Stimulated activated naive CD8-positive, alpha-beta T cell treated with anti-CD3 and anti-CD28 coated beads, Interleukin-15, amount 100 ng/mL, for 72 hours (primary cell): ENCODE results near the gene ZBTB20.
A peak's percentile ranks its signal among the peaks of the same experiment; 100 is the strongest.

ENCODE experiments used
- ATAC-seq: fragments of 150-1000 bp; cut with Tn5 transposase; 2 replicates; pipeline ENCODE4 v1.10.0; 2021; ENCODE audit warnings: mild to moderate bottlenecking, moderate library complexity
- DNase-seq, 2 donors: peaks; one replicate each; pipeline ENCODE4 v3.0.0; 2021 to 2022
- H3K27ac Mint-ChIP-seq, 2 donors: one replicate each; pipeline ENCODE4 v1.8.0; 2022; ENCODE audit warnings: mild to moderate bottlenecking in 2 of 2, mixed read lengths in 2 of 2, moderate library complexity in 2 of 2
- H3K27me3 Mint-ChIP-seq: one replicate; pipeline ENCODE4 v1.8.0; 2022; ENCODE audit warnings: mixed read lengths
- H3K4me1 Mint-ChIP-seq: one replicate; pipeline ENCODE4 v1.8.0; 2022; ENCODE audit warnings: mild to moderate bottlenecking, mixed read lengths
- H3K4me3 Mint-ChIP-seq, 2 donors: one replicate each; pipeline ENCODE4 v1.8.0; 2022; ENCODE audit warnings: mild to moderate bottlenecking in 2 of 2, mixed read lengths in 2 of 2, moderate library complexity in 1 of 2
- H3K9me3 Mint-ChIP-seq, 2 donors: one replicate each; pipeline ENCODE4 v1.8.0; 2022; ENCODE audit warnings: mixed read lengths in 2 of 2

The ZBTB20 gene

DNA sequence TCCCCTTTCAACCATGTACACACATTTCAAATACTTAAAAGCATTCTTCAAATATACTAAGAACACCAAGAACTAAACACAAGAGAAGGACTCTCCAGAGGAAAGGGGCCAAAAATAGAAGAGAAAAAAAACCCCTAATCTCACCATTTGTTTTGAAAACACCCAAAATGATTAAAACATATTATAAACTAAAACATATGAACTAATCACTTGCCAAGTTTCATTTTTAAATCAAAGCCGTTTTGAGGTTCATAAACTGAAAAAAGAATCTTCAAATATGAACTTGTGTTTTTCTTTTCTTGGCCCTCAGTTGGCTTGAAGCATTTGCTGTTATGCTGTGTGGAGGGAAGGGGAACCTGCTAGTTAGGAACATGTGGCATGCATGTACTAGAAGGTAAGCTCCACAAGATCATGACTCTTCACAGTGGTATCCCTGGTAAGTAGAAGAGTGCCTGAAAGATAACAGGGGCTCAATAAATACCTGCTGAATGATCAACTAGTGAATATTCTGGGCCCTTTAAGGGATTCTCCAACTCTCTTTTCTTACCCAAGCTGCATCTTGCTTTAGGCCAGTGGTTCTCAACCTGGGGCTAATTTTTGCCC is 628.8 kb downstream of the ZBTB20 start:
- Mint-ChIP-seq H3K4me1 (no peaks in the 10 kb centered on the region), H3K27ac (no peak overlapping the region), H3K27me3 (no peaks in the 10 kb centered on the region), H3K4me3 (no peak overlapping the region), H3K9me3 (peaks cover 0 to 7% of the 10 kb centered on the region in 2 donors)
- ATAC-seq (no peak), DNase-seq (no peak)

GRCh38 chr3:114510201-114510600 is 636.9 kb downstream of the ZBTB20 start:
- peaks cover 0 to 2% of the 10 kb centered on the region in 2 donors for H3K9me3 Mint-ChIP-seq
- no peak overlapping the region for H3K27ac Mint-ChIP-seq
- H3K27me3 Mint-ChIP-seq: no peaks in the 10 kb centered on the region
- H3K4me3 Mint-ChIP-seq: no peak overlapping the region
- DNase-seq (no peak), ATAC-seq (no peak)
- peaks cover 5% of the 10 kb centered on the region for H3K4me1 Mint-ChIP-seq

DNA sequence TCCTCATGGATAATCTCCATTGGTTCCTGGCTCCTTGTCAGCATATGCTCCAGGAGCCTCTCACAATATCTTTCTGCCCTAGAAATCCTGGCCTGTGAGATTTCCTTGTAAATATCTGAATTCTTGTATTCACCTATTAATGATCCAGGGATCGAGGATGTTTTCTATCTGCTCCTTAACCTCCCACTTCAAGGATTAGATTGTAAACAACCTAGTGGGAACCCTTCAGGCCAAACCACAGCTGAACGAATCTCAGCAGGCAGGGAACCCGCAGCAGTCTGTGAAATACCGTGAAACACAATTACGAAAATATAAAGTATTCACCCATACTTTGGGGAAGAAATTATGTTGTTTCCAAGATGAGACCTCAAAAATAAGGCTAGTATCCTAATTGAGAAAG is 637.3 kb downstream of the ZBTB20 start:
- Mint-ChIP-seq H3K4me1 (peaks cover 10% of the 10 kb centered on the region), H3K4me3 (no peak overlapping the region), H3K9me3 (no peaks in the 10 kb centered on the region), H3K27ac (no peak overlapping the region), H3K27me3 (no peaks in the 10 kb centered on the region)
- ATAC-seq (no peak), DNase-seq (no peak)

DNA sequence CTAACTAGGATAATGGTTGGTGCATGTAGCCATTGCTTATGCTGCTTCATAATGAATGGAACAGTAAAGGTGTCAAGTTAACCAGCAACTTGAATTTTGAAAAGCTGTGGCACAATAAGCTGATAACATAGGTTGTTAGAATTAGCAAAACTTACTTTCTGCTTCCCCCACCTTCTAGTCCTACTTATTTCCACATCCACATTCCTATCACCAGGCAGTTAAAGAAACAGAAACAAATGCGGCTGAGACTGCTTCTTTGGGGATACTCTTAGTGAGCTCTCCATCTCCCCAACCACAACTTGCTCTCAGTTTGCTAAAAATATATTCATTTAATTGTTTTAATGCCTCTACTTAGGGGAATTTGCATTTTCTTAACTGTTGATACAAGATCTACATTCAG is 638.1 kb downstream of the ZBTB20 start:
- no peak overlapping the region for H3K4me3 Mint-ChIP-seq
- no peak for DNase-seq
- H3K4me1 Mint-ChIP-seq: peaks cover 18% of the 10 kb centered on the region
- H3K27me3 Mint-ChIP-seq: no peaks in the 10 kb centered on the region
- H3K9me3 Mint-ChIP-seq: no peaks in the 10 kb centered on the region
- ATAC-seq: no peak
- H3K27ac Mint-ChIP-seq: no peak overlapping the region

- Mint-ChIP-seq H3K27me3 (no peaks in the 10 kb centered on the region), H3K9me3 (no peaks in the 10 kb centered on the region), H3K4me3 (no peak overlapping the region), H3K4me1 (peaks cover 19% of the 10 kb centered on the region), H3K27ac (no peak overlapping the region)
- no peak for DNase-seq
- no peak for ATAC-seq
Measured at GRCh38 chr3:114508208-114508607, 638.9 kb downstream of the ZBTB20 start.

DNA sequence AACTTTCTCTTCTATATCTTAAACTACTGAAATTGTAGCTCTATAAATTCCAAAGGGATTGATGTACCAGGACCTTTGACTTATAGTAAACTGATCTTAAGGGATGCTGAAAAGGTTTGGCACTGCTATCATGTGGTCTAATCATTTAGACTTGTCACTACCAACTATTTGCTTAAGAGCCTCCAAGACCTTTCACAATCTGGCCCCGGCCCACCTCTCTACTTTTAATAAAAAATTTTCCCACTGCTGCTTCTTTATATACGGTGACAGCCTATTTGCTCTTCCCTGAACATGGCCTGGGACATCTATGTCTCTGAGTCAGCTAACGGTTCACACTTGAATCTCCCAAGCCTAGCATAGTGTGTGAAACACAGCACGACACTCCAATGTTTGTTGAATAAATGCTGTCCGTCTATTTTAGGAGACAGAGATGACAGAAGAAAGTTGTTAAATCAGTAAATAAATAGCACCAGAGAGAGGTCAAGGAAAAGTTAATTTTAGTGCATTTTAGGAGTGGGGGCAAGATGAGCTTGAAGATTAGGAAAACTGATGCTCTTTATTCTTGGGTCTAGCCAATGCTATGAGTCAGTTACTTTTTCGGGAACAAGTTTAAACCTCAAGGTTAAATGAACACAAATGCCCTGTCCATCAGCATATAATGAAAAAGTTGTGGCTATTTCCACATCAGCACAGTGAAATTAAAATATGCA is 640.3 kb downstream of the ZBTB20 start:
- Mint-ChIP-seq H3K4me1 (peaks cover 32% of the 10 kb centered on the region), H3K4me3 (no peak overlapping the region), H3K27ac (no peak overlapping the region), H3K9me3 (no peaks in the 10 kb centered on the region), H3K27me3 (no peaks in the 10 kb centered on the region)
- DNase-seq (no peak), ATAC-seq (no peak)

DNA sequence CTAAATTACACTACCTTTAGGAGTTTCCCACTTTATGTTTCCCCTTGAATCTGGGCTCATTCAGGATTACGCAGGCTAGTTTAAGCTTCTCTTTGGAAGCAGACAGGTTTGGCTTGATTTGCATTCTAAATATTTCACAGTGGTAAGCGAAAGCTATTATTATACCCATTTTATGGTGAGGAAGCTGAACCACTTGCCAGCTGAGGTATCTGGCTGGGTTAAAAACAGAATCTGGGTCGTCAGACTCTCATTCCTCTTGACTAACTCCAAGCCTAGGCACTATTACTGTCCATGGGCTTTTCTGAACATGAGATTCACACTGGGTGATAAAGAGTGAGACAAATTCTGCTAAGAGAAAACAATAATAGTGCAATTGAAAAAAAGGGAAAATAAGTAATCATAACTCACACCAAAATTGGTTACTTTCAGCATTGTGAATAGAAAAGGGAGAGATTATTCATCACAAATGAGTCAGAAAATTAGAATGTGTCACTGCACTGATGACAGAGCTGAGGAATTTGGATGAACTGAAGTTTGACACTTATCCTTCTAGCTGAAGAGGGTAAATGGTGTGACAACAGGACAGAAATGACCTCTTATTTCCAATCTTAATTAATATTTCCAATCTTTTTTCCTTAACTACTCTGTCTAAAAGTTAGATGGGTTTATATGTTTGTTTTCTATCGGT is 642.0 kb downstream of the ZBTB20 start:
- no peak for DNase-seq
- Mint-ChIP-seq H3K4me1 (peaks cover 39% of the 10 kb centered on the region), H3K9me3 (no peaks in the 10 kb centered on the region), H3K27me3 (no peaks in the 10 kb centered on the region), H3K27ac (no peak overlapping the region), H3K4me3 (no peak overlapping the region)
- ATAC-seq: peak; percentile 90

DNA sequence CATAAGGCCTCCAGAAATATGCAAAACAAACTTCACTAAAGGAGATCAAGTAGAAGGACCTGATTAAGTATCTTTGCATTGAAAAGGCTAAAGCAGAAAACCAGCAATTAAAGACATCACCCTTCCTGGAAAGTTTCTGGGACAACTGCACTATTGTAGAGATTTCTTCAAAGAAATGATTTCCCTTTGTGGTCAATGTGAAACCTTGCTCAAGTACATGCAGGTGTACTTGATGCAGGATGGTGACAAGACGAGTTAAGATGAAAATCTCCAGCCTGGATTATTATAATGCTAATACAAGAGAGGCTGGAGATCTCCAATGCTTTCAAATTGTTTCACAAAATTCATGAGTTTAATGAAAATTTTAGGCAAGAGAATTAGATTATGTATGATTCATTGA is 644.9 kb downstream of the ZBTB20 start:
- H3K27me3 Mint-ChIP-seq: no peaks in the 10 kb centered on the region
- peaks cover 54% of the 10 kb centered on the region for H3K4me1 Mint-ChIP-seq
- DNase-seq (no peak), ATAC-seq (no peak)
- no peak overlapping the region for H3K27ac Mint-ChIP-seq
- H3K4me3 Mint-ChIP-seq: peak overlapping the region; percentile 25 to 30
- no peaks in the 10 kb centered on the region for H3K9me3 Mint-ChIP-seq

DNA sequence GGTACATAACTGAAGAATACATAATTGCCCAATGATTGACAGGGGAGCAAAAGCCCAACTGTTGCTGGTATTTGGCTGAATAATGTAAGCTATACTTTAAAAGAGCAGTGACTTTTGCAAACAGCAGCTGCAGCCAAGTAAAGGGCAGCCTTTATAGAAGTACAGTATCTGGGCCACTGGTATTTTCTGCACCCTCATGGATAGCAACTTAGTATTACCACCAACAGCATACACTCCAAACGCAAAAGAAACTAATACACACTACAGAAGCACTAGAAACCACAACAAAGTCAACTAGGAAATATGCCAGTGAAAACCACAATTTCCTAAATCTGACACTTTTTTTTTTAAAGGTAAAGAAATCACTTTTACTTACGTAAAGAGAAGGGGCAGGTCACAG is 647.1 kb downstream of the ZBTB20 start:
- Mint-ChIP-seq H3K27ac (no peak overlapping the region), H3K9me3 (no peaks in the 10 kb centered on the region), H3K4me1 (peaks cover 49% of the 10 kb centered on the region), H3K4me3 (peak overlapping the region; percentile 42 to 59), H3K27me3 (no peaks in the 10 kb centered on the region)
- DNase-seq: no peak
- peak; percentile 92 for ATAC-seq

DNA sequence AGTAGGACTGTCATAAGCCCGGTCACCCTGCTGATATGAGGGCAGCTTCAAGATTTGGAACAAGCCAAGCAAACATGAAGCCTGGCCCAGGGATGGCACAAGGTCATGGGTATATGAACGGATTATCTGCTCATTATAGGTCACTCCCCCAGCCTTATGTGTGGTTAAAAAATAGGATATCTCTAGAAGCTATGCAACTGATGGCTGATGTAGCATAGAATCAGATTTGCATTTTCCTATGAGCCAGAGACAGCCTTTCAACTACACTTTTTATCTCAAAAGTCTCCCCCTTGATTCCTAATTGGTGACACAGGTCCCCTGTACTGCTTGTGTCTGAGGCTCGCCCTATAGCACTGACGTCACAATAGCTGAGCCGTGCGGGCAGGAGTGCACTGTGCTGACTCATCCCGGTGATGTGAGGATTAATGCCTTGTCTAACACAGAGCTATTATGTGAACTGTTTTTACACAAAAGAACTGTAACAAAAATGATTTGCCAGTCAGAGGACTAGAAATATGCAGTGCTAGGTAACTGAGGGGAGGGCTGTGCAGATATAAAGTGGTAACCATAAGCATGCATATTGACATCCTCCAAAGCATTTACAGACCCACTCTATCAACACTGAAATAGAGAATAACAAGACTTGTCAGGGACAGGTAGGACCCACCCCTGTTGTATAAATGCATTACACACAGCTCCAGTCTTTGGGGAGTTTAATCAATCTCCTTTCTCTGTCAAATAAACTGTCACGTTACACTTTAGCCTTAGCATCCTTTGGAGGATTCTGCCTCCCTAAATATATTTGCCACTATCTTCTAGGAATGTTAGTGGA is 648.3 kb downstream of the ZBTB20 start:
- Mint-ChIP-seq H3K9me3 (no peaks in the 10 kb centered on the region), H3K4me1 (peaks cover 46% of the 10 kb centered on the region), H3K4me3 (no peak overlapping the region), H3K27me3 (no peaks in the 10 kb centered on the region), H3K27ac (no peak overlapping the region)
- no peak for ATAC-seq
- DNase-seq: no peak

DNA sequence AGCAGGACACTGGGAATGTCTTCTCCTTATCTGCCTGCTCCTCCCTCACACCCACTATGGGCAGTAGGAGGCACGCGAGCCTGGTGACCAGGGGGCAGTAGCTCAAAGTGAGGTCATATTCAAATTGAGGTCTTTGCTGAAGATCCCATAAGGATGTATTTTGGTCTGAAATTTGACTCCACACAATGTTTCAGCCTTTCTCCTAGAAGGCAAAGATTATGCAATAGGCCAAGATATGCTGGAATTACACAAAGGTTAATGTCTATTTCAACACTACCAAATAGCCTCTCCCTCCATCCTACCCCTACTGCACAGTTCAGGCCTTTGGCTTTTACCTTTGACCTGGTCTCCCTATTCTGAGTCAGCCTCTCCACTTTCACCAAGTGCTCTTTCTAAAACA is 650.2 kb downstream of the ZBTB20 start:
- peaks cover 34% of the 10 kb centered on the region for H3K4me1 Mint-ChIP-seq
- no peaks in the 10 kb centered on the region for H3K9me3 Mint-ChIP-seq
- no peak overlapping the region for H3K27ac Mint-ChIP-seq
- no peak for DNase-seq
- ATAC-seq: no peak
- H3K4me3 Mint-ChIP-seq: no peak overlapping the region
- H3K27me3 Mint-ChIP-seq: no peaks in the 10 kb centered on the region

GRCh38 chr3:114496466-114496865 is 650.6 kb downstream of the ZBTB20 start:
- H3K4me3 Mint-ChIP-seq: no peak overlapping the region
- no peak overlapping the region for H3K27ac Mint-ChIP-seq
- peaks cover 30% of the 10 kb centered on the region for H3K4me1 Mint-ChIP-seq
- no peak for ATAC-seq
- H3K9me3 Mint-ChIP-seq: no peaks in the 10 kb centered on the region
- H3K27me3 Mint-ChIP-seq: no peaks in the 10 kb centered on the region
- no peak for DNase-seq

GRCh38 chr3:114496021-114496434 is 651.1 kb downstream of the ZBTB20 start:
- DNase-seq (no peak), ATAC-seq (no peak)
- H3K4me1 Mint-ChIP-seq: peaks cover 30% of the 10 kb centered on the region
- H3K4me3 Mint-ChIP-seq: no peak overlapping the region
- H3K27me3 Mint-ChIP-seq: no peaks in the 10 kb centered on the region
- no peaks in the 10 kb centered on the region for H3K9me3 Mint-ChIP-seq
- H3K27ac Mint-ChIP-seq: no peak overlapping the region

DNA sequence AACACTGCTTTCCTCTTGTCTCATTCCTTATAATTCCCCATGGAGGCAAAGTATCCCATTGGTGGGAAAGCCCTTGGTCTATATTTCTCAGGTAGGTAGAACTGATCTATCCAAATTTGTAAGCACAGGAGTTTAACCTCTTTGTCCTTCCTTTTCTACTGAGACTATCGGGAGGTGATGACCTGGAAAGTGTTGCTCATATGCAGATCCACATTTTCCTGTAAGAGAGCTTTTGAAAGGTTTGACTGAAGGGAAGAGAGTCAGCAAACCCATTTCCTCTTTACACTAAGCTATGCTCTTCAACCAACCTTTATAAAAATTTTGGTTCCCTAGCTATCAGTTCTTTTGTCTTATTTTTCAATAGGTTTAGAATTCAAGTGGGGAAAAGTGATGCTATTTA is 652.6 kb downstream of the ZBTB20 start:
- Mint-ChIP-seq H3K27ac (no peak overlapping the region), H3K4me3 (no peak overlapping the region), H3K4me1 (peaks cover 20% of the 10 kb centered on the region), H3K9me3 (no peaks in the 10 kb centered on the region), H3K27me3 (no peaks in the 10 kb centered on the region)
- DNase-seq (no peak), ATAC-seq (no peak)

GRCh38 chr3:114490829-114491228 is 656.3 kb downstream of the ZBTB20 start:
- no peak overlapping the region for H3K4me3 Mint-ChIP-seq

DNA sequence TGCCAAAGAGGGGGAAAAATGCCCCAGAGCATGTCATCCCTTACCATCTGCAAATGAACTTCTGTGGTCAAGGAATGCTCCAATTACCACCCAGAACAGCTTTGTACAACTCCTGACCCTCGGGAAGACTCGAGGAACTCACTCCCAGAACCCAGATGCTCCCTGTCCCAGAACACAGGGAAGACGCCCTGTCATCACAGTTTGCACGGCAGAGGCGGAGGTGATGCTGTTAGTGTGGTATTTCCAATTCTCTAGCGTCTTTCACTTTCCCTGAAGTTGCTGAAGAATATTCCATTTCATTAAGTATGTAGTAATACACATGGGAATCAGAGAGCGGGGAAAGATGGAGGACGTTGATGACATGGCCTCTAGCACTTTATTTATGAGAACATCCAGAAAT is 659.6 kb downstream of the ZBTB20 start:
- ATAC-seq (no peak), DNase-seq (no peak)
- no peak overlapping the region for H3K4me3 Mint-ChIP-seq
- no peaks in the 10 kb centered on the region for H3K27me3 Mint-ChIP-seq
- H3K4me1 Mint-ChIP-seq: no peaks in the 10 kb centered on the region
- H3K9me3 Mint-ChIP-seq: no peaks in the 10 kb centered on the region
- no peak overlapping the region for H3K27ac Mint-ChIP-seq

More at GRCh38 chr3:114490829-114491228, 656.3 kb downstream of the ZBTB20 start:
- DNase-seq (no peak), ATAC-seq (no peak)
- H3K9me3 Mint-ChIP-seq: no peaks in the 10 kb centered on the region
- no peak overlapping the region for H3K27ac Mint-ChIP-seq
- H3K4me1 Mint-ChIP-seq: peaks cover 10% of the 10 kb centered on the region
- no peaks in the 10 kb centered on the region for H3K27me3 Mint-ChIP-seq
